ENCODE data around the gene PIF1. TPM values are rescaled to one million over a fixed set of nuclear protein-coding genes. Genes with fewer than 3 reads are reported as not detected.

The PIF1 gene
- total RNA-seq, 2 donors from 2014 or later = 1.1 to 9.0 TPM

DNA sequence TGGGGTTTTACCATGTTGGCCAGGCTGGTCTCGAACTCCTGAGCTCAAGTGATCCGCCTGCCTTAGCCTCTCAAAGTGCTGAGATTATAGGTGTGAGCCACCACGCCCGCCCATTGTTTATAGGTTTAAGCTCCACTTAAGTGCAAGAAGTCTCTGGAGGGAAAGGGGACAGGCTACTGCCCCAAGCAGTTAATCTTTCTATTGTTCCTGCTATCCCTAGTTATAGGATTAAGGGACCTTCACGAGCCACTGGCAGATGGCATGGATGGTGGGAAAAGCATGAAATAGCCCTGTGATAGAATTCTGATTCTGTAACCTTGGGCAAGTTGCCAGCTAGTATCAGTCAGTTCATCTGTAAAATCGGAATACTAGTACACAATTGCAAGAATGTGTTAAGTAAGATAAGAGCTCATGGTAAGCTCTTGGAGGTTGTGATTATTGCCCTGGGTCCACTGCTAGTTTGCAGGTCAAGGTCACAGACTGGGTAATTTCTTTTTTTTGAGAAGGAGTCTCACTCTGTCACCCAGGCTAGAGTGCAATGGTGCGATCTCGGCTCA lies 44.8 kb downstream of the PIF1 start:
- ATAC-seq (ENCODE audit: insufficient number of reproducible peaks, low FRiP score, low read depth) = no peak
- Histone ChIP-seq H3K27ac (no peak overlapping the region), H3K9me3 (no peaks in the 10 kb centered on the region), H3K27me3 (replicated peaks; ENCODE audit: insufficient read depth) (no peaks in the 10 kb centered on the region), H3K4me1 (ENCODE audit: control insufficient read depth in 1 of 2, low read depth in 2 of 2) (peaks cover 0 to 9% of the 10 kb centered on the region in 2 donors), H3K36me3 (no peaks in the 10 kb centered on the region), H3K4me3 (no peak overlapping the region)
- no peak for DNase-seq (ENCODE audit: low spot score)
- TF ChIP-seq, protein P1, sequence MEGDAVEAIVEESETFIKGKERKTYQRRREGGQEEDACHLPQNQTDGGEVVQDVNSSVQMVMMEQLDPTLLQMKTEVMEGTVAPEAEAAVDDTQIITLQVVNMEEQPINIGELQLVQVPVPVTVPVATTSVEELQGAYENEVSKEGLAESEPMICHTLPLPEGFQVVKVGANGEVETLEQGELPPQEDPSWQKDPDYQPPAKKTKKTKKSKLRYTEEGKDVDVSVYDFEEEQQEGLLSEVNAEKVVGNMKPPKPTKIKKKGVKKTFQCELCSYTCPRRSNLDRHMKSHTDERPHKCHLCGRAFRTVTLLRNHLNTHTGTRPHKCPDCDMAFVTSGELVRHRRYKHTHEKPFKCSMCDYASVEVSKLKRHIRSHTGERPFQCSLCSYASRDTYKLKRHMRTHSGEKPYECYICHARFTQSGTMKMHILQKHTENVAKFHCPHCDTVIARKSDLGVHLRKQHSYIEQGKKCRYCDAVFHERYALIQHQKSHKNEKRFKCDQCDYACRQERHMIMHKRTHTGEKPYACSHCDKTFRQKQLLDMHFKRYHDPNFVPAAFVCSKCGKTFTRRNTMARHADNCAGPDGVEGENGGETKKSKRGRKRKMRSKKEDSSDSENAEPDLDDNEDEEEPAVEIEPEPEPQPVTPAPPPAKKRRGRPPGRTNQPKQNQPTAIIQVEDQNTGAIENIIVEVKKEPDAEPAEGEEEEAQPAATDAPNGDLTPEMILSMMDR (IDR thresholded peaks at IDR 0.05) = no peak

GRCh38 chr15:64779630-64780029 lies 45.8 kb downstream of the PIF1 start:
- H3K27me3 ChIP-seq (replicated peaks; ENCODE audit: insufficient read depth) = no peaks in the 10 kb centered on the region
- no peak for ATAC-seq (ENCODE audit: insufficient number of reproducible peaks, low FRiP score, low read depth)
- H3K4me3 ChIP-seq = no peak overlapping the region
- no peaks in the 10 kb centered on the region for H3K9me3 ChIP-seq
- no peaks in the 10 kb centered on the region for H3K36me3 ChIP-seq
- H3K27ac ChIP-seq = no peak overlapping the region
- no peak for DNase-seq (ENCODE audit: low spot score)
- peaks cover 0 to 9% of the 10 kb centered on the region in 2 donors for H3K4me1 ChIP-seq (ENCODE audit: control insufficient read depth in 1 of 2, low read depth in 2 of 2)
- TF ChIP-seq, protein P1 (IDR thresholded peaks at IDR 0.05) = no peak

DNA sequence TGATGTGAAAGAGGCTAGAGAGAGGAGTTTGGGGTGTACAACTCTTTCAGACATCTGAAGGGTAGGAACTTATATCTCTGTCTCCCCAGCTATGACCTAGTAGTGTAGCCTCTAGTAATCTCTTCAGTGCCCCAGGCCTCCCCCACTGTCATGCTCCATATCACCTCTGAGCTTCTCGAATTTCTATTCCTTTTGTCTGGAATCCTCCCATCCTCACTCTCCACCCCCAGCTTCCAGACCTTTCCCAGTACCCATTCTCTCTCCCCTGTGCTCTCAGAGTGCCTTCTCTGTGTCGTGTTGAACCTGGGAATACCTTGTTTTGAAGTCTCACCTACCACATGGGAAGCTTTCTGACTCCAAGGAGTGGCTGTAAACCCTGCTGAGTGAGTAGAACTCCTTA lies 46.4 kb downstream of the PIF1 start:
- no peak overlapping the region for H3K4me3 ChIP-seq
- H3K27ac ChIP-seq = no peak overlapping the region

DNA sequence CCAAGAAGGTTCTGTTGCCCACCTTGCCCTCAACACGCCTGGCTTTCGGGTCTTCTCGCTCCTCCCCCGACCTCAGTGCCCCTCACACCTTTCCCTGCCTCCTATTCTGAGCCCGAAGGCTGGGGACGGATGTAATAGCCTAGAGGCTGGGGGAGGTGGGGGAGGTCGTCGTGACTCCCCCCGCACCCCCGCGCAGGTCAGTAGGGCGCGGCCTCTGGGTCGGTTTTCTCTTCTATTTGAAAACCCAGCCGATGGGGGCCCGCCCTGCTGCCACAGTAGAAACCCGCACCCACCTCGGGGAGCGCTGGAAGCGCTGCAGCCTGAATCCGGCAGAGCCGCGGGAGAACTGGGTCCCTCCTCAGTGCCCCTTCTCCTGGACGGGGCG lies 49.1 kb downstream of the PIF1 start:
- Histone ChIP-seq H3K4me3 (peak overlapping the region; percentile 81), H3K4me1 (ENCODE audit: control insufficient read depth in 1 of 2, low read depth in 2 of 2) (peaks cover 0 to 9% of the 10 kb centered on the region in 2 donors)

More for the DNA sequence above, 46.4 kb downstream of the PIF1 start:
- no peaks in the 10 kb centered on the region for H3K36me3 ChIP-seq
- DNase-seq (ENCODE audit: low spot score) (no peak), ATAC-seq (ENCODE audit: insufficient number of reproducible peaks, low FRiP score, low read depth) (no peak)
- peaks cover 0 to 9% of the 10 kb centered on the region in 2 donors for H3K4me1 ChIP-seq (ENCODE audit: control insufficient read depth in 1 of 2, low read depth in 2 of 2)
- H3K27me3 ChIP-seq (replicated peaks; ENCODE audit: insufficient read depth) = no peaks in the 10 kb centered on the region
- TF ChIP-seq, protein P1 (IDR thresholded peaks at IDR 0.05) = no peak
- H3K9me3 ChIP-seq = no peaks in the 10 kb centered on the region

DNA sequence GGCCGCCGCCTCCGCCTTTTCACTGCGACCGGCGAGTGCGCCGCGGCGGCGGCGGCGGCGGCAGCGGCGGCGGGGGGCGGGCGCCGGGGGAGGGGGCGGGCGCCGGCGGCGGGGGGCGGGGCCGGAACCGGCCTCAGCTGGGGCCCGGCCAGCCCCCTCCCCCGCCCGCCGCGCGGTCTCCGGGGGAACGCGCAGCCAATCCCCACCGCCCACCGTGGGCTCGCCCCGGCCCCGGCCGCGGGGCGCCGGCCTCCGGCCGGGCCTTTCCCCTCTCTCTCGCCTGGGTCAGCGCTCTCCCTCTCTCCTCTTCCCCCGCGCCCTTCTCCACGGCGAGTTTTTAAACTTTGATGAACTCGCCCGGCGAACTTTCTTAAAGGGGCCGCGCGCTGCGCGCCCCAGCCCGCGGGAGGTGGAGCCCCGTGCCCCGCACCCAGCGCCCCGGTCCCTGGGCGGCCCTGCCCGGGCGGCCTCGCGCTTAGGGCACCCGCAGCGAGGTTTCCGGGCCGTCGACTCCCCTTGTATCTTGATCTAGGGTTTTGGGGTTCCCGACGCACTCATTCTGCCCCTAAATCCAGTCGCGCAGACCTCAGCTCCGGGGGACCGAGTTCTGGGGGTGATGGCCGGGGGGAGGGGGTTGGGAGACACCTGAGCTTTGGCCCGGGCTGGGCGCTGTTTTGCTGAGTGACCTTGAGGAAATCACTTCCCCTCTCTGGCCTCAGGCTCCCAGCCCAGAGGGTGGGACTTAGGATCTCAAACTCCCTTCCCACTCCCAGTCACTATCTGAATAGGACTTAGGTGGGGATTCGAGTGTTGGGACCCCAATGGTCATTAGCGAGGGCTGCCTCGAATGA lies 49.7 kb downstream of the PIF1 start, which contains the start of gene RBPMS2:
RBPMS2 (minus strand) TSS at position 39 of the 851 bp plus-strand sequence. CDS start 270 bp downstream, outside the sequence.
- Histone ChIP-seq H3K4me3 (peak within 1 kb of the TSS; percentile 81), H3K27me3 (replicated peaks; ENCODE audit: insufficient read depth) (no peaks in the 10 kb centered on the region), H3K36me3 (no peaks in the 10 kb centered on the region), H3K9me3 (no peaks in the 10 kb centered on the region), H3K4me1 (ENCODE audit: control insufficient read depth in 1 of 2, low read depth in 2 of 2) (peaks cover 0 to 9% of the 10 kb centered on the region in 2 donors), H3K27ac (no peak within 1 kb of the TSS)
- ATAC-seq (ENCODE audit: insufficient number of reproducible peaks, low FRiP score, low read depth) = no peak
- no peak for DNase-seq (ENCODE audit: low spot score)
- TF ChIP-seq, protein P1 (IDR thresholded peaks at IDR 0.05) = no peak

More for the DNA sequence above, 49.1 kb downstream of the PIF1 start:
- DNase-seq (ENCODE audit: low spot score) (no peak), ATAC-seq (ENCODE audit: insufficient number of reproducible peaks, low FRiP score, low read depth) (no peak)
- Histone ChIP-seq H3K27me3 (replicated peaks; ENCODE audit: insufficient read depth) (no peaks in the 10 kb centered on the region), H3K27ac (no peak overlapping the region), H3K9me3 (no peaks in the 10 kb centered on the region), H3K36me3 (no peaks in the 10 kb centered on the region)
- TF ChIP-seq, protein P1 (IDR thresholded peaks at IDR 0.05) = no peak
